A673 (cell line): Measurements from ENCODE around the gene MRPL34. TPM values are rescaled to one million over a fixed set of nuclear protein-coding genes. Genes with fewer than 3 reads are reported as not detected.
"Not testable (repeated sequence)": the region's sequence is repeated elsewhere in the genome, so short reads cannot be mapped to it uniquely, and the experiment has no call there.

Source experiments
- BruUV-seq: library from RNA; stranded (reverse); fragments of 400-500 nt; replicated peaks from 2 replicates; lab custom pipeline; 2021; lab: Mats Ljungman, UMichigan
- CTCF ChIA-PET: fragments of 300-600 bp; sonication (Branson Sonifier 250); formaldehyde crosslinking; loops from one replicate; lab custom pipeline; 2022; ENCODE audit warnings: antibody characterized with exemption; lab: Charles Lee
- POLR2A ChIA-PET: fragments of 300-600 bp; sonication (Branson Sonifier 250); formaldehyde crosslinking; loops from one replicate; lab custom pipeline; 2022; ENCODE audit warnings: antibody characterized with exemption; ENCODE audit not compliant: low non-redundant PET; lab: Charles Lee
- DNase-seq: peaks from one replicate; pipeline ENCODE4 v3.0.0-alpha.2; 2015; ENCODE audit warnings: low spot score
- H3K27ac ChIP-seq: fragments of 200-600 bp; sonication (generic); 2 replicates; pipeline ENCODE4 v1.5.1; 2016; ENCODE audit warnings: mixed run types, low read depth, mild to moderate bottlenecking, mixed read lengths, antibody characterized with exemption, low read length; ENCODE audit not compliant: poor library complexity, severe bottlenecking
- H3K27me3 ChIP-seq: fragments of 200-600 bp; sonication (generic); replicated peaks from 2 replicates; pipeline ENCODE4 v1.6.1; 2017; ENCODE audit warnings: mixed run types, low read depth, mild to moderate bottlenecking, mixed read lengths, antibody characterized with exemption, low read length; ENCODE audit not compliant: insufficient read depth, poor library complexity
- H3K36me3 ChIP-seq: fragments of 200-600 bp; sonication (generic); 2 replicates; pipeline ENCODE4 v1.6.1; 2016; ENCODE audit warnings: mixed run types, mild to moderate bottlenecking, mixed read lengths, antibody characterized with exemption, low read length; ENCODE audit not compliant: insufficient read depth, poor library complexity, severe bottlenecking
- H3K4me1 ChIP-seq: fragments of 200-600 bp; sonication (generic); 2 replicates; pipeline ENCODE4 v1.6.1; 2017; ENCODE audit warnings: mixed run types, mild to moderate bottlenecking, mixed read lengths, antibody characterized with exemption, low read length; ENCODE audit not compliant: insufficient read depth, poor library complexity, severe bottlenecking
- H3K4me3 ChIP-seq: fragments of 200-600 bp; sonication (generic); 2 replicates; pipeline ENCODE4 v1.5.1; 2016; ENCODE audit warnings: low read depth, mixed run types, mild to moderate bottlenecking, mixed read lengths, low read length; ENCODE audit not compliant: poor library complexity, severe bottlenecking
- H3K9me3 ChIP-seq: fragments of 200-600 bp; sonication (generic); 2 replicates; pipeline ENCODE4 v1.6.1; 2016; ENCODE audit warnings: mixed run types, low read depth, mild to moderate bottlenecking, mixed read lengths, antibody characterized with exemption, low read length; ENCODE audit not compliant: poor library complexity, severe bottlenecking
- CTCF ChIP-seq: fragments of 300-800, 200-600 bp; sonication (generic); conservative IDR thresholded peaks from 2 replicates; pipeline ENCODE4 v1.5.1; 2017; ENCODE audit warnings: low read depth, mild to moderate bottlenecking, antibody characterized with exemption, low read length, moderate library complexity, mixed read lengths
- EZH2 ChIP-seq: fragments of 200-600 bp; sonication (generic); IDR thresholded peaks from 2 replicates; pipeline ENCODE4 v1.6.1; 2017; ENCODE audit warnings: borderline replicate concordance, low read depth, mild to moderate bottlenecking, mixed read lengths, antibody characterized with exemption, low read length; ENCODE audit not compliant: poor library complexity, severe bottlenecking
- intact Hi-C: fragments of 100-400 bp; cut with micrococcal nuclease; formaldehyde crosslinking; loops from one replicate; pipeline ENCODE4 v1.10.0; 2022; ENCODE audit not compliant: unreplicated experiment
- total RNA-seq: library from RNA; stranded (reverse); gene quantifications from 2 replicates; pipeline ENCODE4 v1.2.3, GENCODE V29; 2021

MRPL34 gene
- total RNA-seq, 1 experiment from 2014 or later = 91.8 TPM

- POLR2A ChIA-PET = no interaction called here
Measured at GRCh38 chr19:17292301-17293074, 13.2 kb upstream of the MRPL34 start.

GRCh38 chr19:17293605-17294004 lies 12.1 kb upstream of the MRPL34 start:
- DNase-seq = no peak
- intact Hi-C loops = loop anchor here (1.0 kb wide), 1 partner anchor 93 kb away; no protein-coding TSS in a partner anchor
- no peak for TF ChIP-seq CTCF
- TF ChIP-seq EZH2 = no peak
- TSS peak; percentile 60 for BruUV-seq
- Histone ChIP-seq H3K27me3 (no peaks in the 10 kb centered on the region), H3K9me3 (no peaks in the 10 kb centered on the region), H3K27ac (no peak overlapping the region), H3K36me3 (peaks cover 14% of the 10 kb centered on the region), H3K4me3 (no peak overlapping the region), H3K4me1 (peaks cover 8% of the 10 kb centered on the region)
- CTCF ChIA-PET = interaction anchor here (0.7 to 0.8 kb wide), 2 partner anchors 13 to 93 kb away, joined by 4 to 9 read pairs; no protein-coding TSS in a partner anchor
- POLR2A ChIA-PET = no interaction called here

More at GRCh38 chr19:17292301-17293074, 13.2 kb upstream of the MRPL34 start:
- Histone ChIP-seq H3K36me3 (peaks cover 8% of the 10 kb centered on the region), H3K27me3 (no peaks in the 10 kb centered on the region), H3K9me3 (no peaks in the 10 kb centered on the region), H3K4me1 (peaks cover 8% of the 10 kb centered on the region), H3K27ac (peak overlapping the region; percentile 21), H3K4me3 (peak overlapping the region; percentile 54)
- CTCF ChIA-PET = interaction anchor here (0.7 to 0.8 kb wide), 2 partner anchors 14 to 94 kb away, joined by 4 to 9 read pairs; no protein-coding TSS in a partner anchor
- DNase-seq = peak; percentile 95
- TF ChIP-seq EZH2 (no peak), CTCF (peak; percentile 77)
- no TSS peak for BruUV-seq
- intact Hi-C loops = loop anchor here (1.0 kb wide), 1 partner anchor 94 kb away; no protein-coding TSS in a partner anchor

- DNase-seq = no peak
- Histone ChIP-seq H3K27ac (no peak overlapping the region), H3K4me1 (peaks cover 8% of the 10 kb centered on the region), H3K4me3 (no peak overlapping the region), H3K36me3 (peaks cover 15% of the 10 kb centered on the region), H3K9me3 (no peaks in the 10 kb centered on the region), H3K27me3 (no peaks in the 10 kb centered on the region)
- intact Hi-C loops = no loop called here
- no peak for TF ChIP-seq EZH2
- TF ChIP-seq CTCF = no peak
- BruUV-seq = no TSS peak
- ChIA-PET CTCF (interaction anchor here (0.5 to 1.0 kb wide), 2 partner anchors 92 to 200 kb away, joined by 3 to 4 read pairs; no protein-coding TSS in a partner anchor), POLR2A (no interaction called here)
Measured at GRCh38 chr19:17294051-17294891, 11.4 kb upstream of the MRPL34 start.

GRCh38 chr19:17295551-17295950 lies 10.1 kb upstream of the MRPL34 start:
- intact Hi-C loops = not testable (repeated sequence)

More at GRCh38 chr19:17295551-17295950, 10.1 kb upstream of the MRPL34 start:
- H3K4me3 ChIP-seq, CTCF ChIA-PET, DNase-seq, H3K27ac ChIP-seq, H3K4me1 ChIP-seq, POLR2A ChIA-PET, BruUV-seq, H3K9me3 ChIP-seq, H3K27me3 ChIP-seq: not testable (repeated sequence)
- H3K36me3 ChIP-seq = peaks cover 15% of the 10 kb centered on the region
